HL-60/S4 treated with phorbol 12-myristate 13-acetate at 8.2 ng/mL for 4 days and 3 days (cell line): ENCODE data around the gene VWA8.

Experiments used
- in situ Hi-C: fragments of 300-500 bp; cut with MboI; formaldehyde crosslinking; loops from 2 replicates; pipeline ENCODE4 v1.15.0; 2022; ENCODE audit warnings: low sequenced_read_pairs

The VWA8 gene

GRCh38 chr13:41696163-41697003 is 264.5 kb downstream of the VWA8 start:
- in situ Hi-C loops, result no loop called here

- in situ Hi-C loops, result no loop called here
Measured at GRCh38 chr13:41694545-41695301, 266.2 kb downstream of the VWA8 start.

- in situ Hi-C loops, result no loop called here
Measured at GRCh38 chr13:41693434-41693833, 267.5 kb downstream of the VWA8 start.

GRCh38 chr13:41691274-41691673 is 269.6 kb downstream of the VWA8 start:
- in situ Hi-C loops, result no loop called here

- in situ Hi-C loops, result no loop called here
Measured at GRCh38 chr13:41682766-41683165, 278.1 kb downstream of the VWA8 start.

- in situ Hi-C loops, result no loop called here
Measured at GRCh38 chr13:41682001-41682400, 278.9 kb downstream of the VWA8 start.

- in situ Hi-C loops, result no loop called here
Measured at GRCh38 chr13:41681587-41681986, 279.3 kb downstream of the VWA8 start.

GRCh38 chr13:41680900-41681299 is 280.0 kb downstream of the VWA8 start:
- in situ Hi-C loops, result no loop called here

- in situ Hi-C loops, result no loop called here
Measured at GRCh38 chr13:41678848-41679247, 282.1 kb downstream of the VWA8 start.

GRCh38 chr13:41678249-41678648 is 282.7 kb downstream of the VWA8 start:
- in situ Hi-C loops, result no loop called here

- in situ Hi-C loops, result no loop called here
Measured at GRCh38 chr13:41675306-41675705, 285.6 kb downstream of the VWA8 start.

- in situ Hi-C loops, result loop anchor here (25.0 kb wide), 1 partner anchor 438 kb away; no protein-coding TSS in a partner anchor
Measured at GRCh38 chr13:41674246-41674645, 286.7 kb downstream of the VWA8 start.

- in situ Hi-C loops, result loop anchor here (25.0 kb wide), 1 partner anchor 439 kb away; no protein-coding TSS in a partner anchor
Measured at GRCh38 chr13:41673640-41674039, 287.3 kb downstream of the VWA8 start.

GRCh38 chr13:41670873-41671443 is 290.0 kb downstream of the VWA8 start:
- in situ Hi-C loops, result loop anchor here (25.0 kb wide), 1 partner anchor 441 kb away; no protein-coding TSS in a partner anchor

- in situ Hi-C loops, result loop anchor here (25.0 kb wide), 1 partner anchor 444 kb away; no protein-coding TSS in a partner anchor
Measured at GRCh38 chr13:41668130-41668757, 292.7 kb downstream of the VWA8 start.

GRCh38 chr13:41666644-41667043 is 294.3 kb downstream of the VWA8 start:
- in situ Hi-C loops, result loop anchor here (25.0 kb wide), 1 partner anchor 446 kb away; no protein-coding TSS in a partner anchor

- in situ Hi-C loops, result loop anchor here (25.0 kb wide), 1 partner anchor 452 kb away; no protein-coding TSS in a partner anchor
Measured at GRCh38 chr13:41660411-41660810, 300.5 kb downstream of the VWA8 start.

GRCh38 chr13:41658057-41658661 is 302.8 kb downstream of the VWA8 start:
- in situ Hi-C loops, result loop anchor here (10.0 to 25.0 kb wide), 2 partner anchors 243 to 454 kb away; no protein-coding TSS in a partner anchor

GRCh38 chr13:41655997-41656396 is 304.9 kb downstream of the VWA8 start:
- in situ Hi-C loops, result loop anchor here (10.0 to 25.0 kb wide), 2 partner anchors 241 to 456 kb away; no protein-coding TSS in a partner anchor

GRCh38 chr13:41654796-41655195 is 306.1 kb downstream of the VWA8 start:
- in situ Hi-C loops, result loop anchor here (10.0 to 25.0 kb wide), 2 partner anchors 240 to 458 kb away; no protein-coding TSS in a partner anchor
